Hepatocyte (in vitro differentiated cells): ENCODE data around the gene SPECC1L. TPM values are rescaled to one million over a fixed set of nuclear protein-coding genes. Genes with fewer than 3 reads are reported as not detected.

Source experiments
- DNase-seq: peaks from one replicate; pipeline ENCODE4 v3.0.0-alpha.2; 2016; ENCODE audit warnings: low spot score
- H2AFZ ChIP-seq: fragments of 200-600 bp; sonication (generic); 2 replicates; pipeline ENCODE4 v1.6.0; 2016; ENCODE audit warnings: antibody characterized with exemption, mild to moderate bottlenecking
- H3K27ac ChIP-seq: fragments of 200-600 bp; sonication (generic); 2 replicates; pipeline ENCODE4 v1.5.1; 2016; ENCODE audit warnings: mild to moderate bottlenecking
- H3K27me3 ChIP-seq: fragments of 200-600 bp; sonication (generic); 2 replicates; pipeline ENCODE4 v1.6.1; 2016
- H3K36me3 ChIP-seq: fragments of 200-600 bp; sonication (generic); replicated peaks from 2 replicates; pipeline ENCODE4 v1.5.1; 2016; ENCODE audit warnings: low read depth; ENCODE audit not compliant: insufficient read depth
- H3K4me1 ChIP-seq: fragments of 200-600 bp; sonication (generic); 2 replicates; pipeline ENCODE4 v1.5.1; 2016; ENCODE audit warnings: mild to moderate bottlenecking, moderate library complexity; ENCODE audit not compliant: insufficient read depth
- H3K4me2 ChIP-seq: fragments of 200-600 bp; sonication (generic); 2 replicates; pipeline ENCODE4 v1.6.0; 2016
- H3K4me3 ChIP-seq: fragments of 200-600 bp; sonication (generic); 2 replicates; pipeline ENCODE4 v1.5.1; 2016; ENCODE audit warnings: mild to moderate bottlenecking
- H3K79me2 ChIP-seq: fragments of 200-600 bp; sonication (generic); 2 replicates; pipeline ENCODE4 v1.6.0; 2017; ENCODE audit warnings: mild to moderate bottlenecking
- H3K9me2 ChIP-seq: fragments of 200-600 bp; sonication (generic); replicated peaks from 2 replicates; pipeline ENCODE4 v1.6.0; 2017; ENCODE audit warnings: mild to moderate bottlenecking; ENCODE audit not compliant: insufficient read depth
- H3K9me3 ChIP-seq: fragments of 200-600 bp; sonication (generic); 2 replicates; pipeline ENCODE4 v1.5.1; 2016; ENCODE audit warnings: low read depth, mild to moderate bottlenecking
- H4K20me1 ChIP-seq: fragments of 200-600 bp; sonication (generic); 2 replicates; pipeline ENCODE4 v1.6.0; 2016; ENCODE audit warnings: mild to moderate bottlenecking; ENCODE audit not compliant: insufficient read depth, poor library complexity, severe bottlenecking
- CTCF ChIP-seq: fragments of 200-600 bp; sonication (generic); IDR thresholded peaks from 2 replicates; pipeline ENCODE4 v1.5.1; 2016; ENCODE audit warnings: antibody characterized with exemption, mild to moderate bottlenecking; ENCODE audit not compliant: poor library complexity
- EZH2 ChIP-seq: fragments of 200-600 bp; sonication (generic); IDR thresholded peaks from 2 replicates; pipeline ENCODE4 v1.6.1; 2016; ENCODE audit warnings: antibody characterized with exemption, mild to moderate bottlenecking, borderline replicate concordance
- EZH2phosphoT487 ChIP-seq: fragments of 200-600 bp; sonication (generic); IDR thresholded peaks from one replicate; pipeline ENCODE4 v1.6.1; 2018; ENCODE audit warnings: antibody characterized with exemption, mild to moderate bottlenecking, low read depth, moderate library complexity; ENCODE audit not compliant: unreplicated experiment, severe bottlenecking
- WGBS: methylation state at CpG from one replicate; pipeline ENCODE4 v1.1.6; 2016; ENCODE audit warnings: low lambda C conversion rate; ENCODE audit errors: missing lambda C conversion rate; 5-methylcytosine and 5-hydroxymethylcytosine counted together
- polyA plus RNA-seq: library from polyadenylated mRNA; unstranded; fragments of >200 nt; fragmentation: Nextera tagmentation; extraction: Ambion mirVana; gene quantifications from 2 replicates; pipeline ENCODE4 v1.2.1, GENCODE V29; 2016
- total RNA-seq: library from RNA; depleted of rRNA; stranded (reverse); fragments of >200 nt; gene quantifications from 2 replicates; pipeline ENCODE4 v1.2.3, GENCODE V29; 2014

The SPECC1L gene
- total and polyA plus RNA-seq, 2 experiments from 2014 or later, result 13.0 to 28.3 TPM

DNA sequence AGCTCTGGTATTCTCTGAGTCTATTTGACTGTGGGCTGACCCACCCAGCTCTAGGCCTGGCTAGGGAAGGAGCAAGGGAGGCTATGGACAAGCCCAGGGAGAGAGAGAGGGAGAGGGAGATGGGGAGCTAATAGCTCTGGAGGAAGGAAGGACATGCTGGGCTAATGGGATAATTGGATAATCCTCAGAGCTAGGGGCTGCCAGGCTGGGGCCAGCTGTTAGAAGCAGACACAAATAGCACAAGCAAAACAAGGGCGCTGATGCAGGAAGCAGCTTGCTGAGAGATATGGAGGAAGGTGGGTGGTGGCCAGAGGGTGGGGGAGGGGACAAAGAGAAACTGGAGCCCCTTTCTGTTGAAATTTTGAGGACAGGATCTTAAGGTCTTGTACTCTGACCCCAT, 180.0 kb downstream of the SPECC1L start:
- H3K4me2 ChIP-seq, result no peak overlapping the region
- H3K4me1 ChIP-seq, result no peaks in the 10 kb centered on the region
- no peak overlapping the region for H3K4me3 ChIP-seq
- WGBS, result 56% methylated on average over 1 of the region's 1 CpG
- no peaks in the 10 kb centered on the region for H3K9me2 ChIP-seq
- no peak overlapping the region for H2AFZ ChIP-seq
- no peak for TF ChIP-seq CTCF
- no peak for TF ChIP-seq EZH2
- no peak for TF ChIP-seq EZH2phosphoT487
- no peaks in the 10 kb centered on the region for H4K20me1 ChIP-seq
- no peaks in the 10 kb centered on the region for H3K9me3 ChIP-seq
- no peak overlapping the region for H3K27ac ChIP-seq
- H3K27me3 ChIP-seq, result no peaks in the 10 kb centered on the region
- DNase-seq, result no peak
- H3K79me2 ChIP-seq, result no peaks in the 10 kb centered on the region
- H3K36me3 ChIP-seq, result no peaks in the 10 kb centered on the region

DNA sequence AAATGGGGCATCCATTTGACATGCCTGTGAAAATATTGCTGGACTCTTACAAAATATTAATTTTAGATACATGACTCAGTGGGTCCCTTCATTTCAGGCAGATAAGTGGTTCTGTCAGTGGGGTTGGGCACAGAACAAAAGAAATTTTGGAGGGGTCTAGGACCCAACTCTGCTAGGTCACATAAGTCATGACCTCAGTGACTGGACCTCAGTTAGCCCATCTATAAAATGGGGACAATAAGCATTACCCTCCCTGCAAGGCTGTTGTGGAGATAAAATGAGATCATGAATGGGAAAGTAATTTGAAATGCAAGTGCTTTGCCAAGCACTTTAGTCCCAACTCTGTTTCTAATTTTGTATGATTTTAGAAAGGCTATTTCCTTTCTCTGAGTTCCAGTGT, 180.5 kb downstream of the SPECC1L start:
- Histone ChIP-seq H3K27ac (no peak overlapping the region), H3K27me3 (no peaks in the 10 kb centered on the region), H3K4me1 (no peaks in the 10 kb centered on the region), H4K20me1 (no peaks in the 10 kb centered on the region), H3K4me2 (no peak overlapping the region), H3K9me2 (no peaks in the 10 kb centered on the region), H3K4me3 (no peak overlapping the region), H3K36me3 (no peaks in the 10 kb centered on the region), H3K9me3 (no peaks in the 10 kb centered on the region), H3K79me2 (no peaks in the 10 kb centered on the region), H2AFZ (no peak overlapping the region)
- no peak for DNase-seq
- TF ChIP-seq EZH2 (no peak), CTCF (no peak), EZH2phosphoT487 (no peak)

DNA sequence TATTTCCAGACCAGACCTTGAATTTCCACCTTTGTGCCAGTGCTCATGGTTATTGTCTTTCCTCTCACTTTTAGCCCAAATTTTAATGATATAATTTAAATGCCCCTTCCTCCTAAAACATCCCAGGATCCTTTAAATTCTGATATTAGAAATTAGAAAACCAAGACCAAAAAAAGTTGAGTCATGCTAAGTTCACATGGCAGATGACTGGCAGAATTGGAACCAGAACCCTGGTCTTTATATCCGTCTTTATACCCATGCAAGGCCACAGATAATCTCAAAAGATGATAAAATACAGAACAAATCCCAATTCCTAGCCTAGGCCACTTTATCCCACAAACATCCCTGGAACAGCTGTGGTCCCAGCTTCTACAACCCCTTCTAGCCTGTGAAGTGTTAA, 183.2 kb downstream of the SPECC1L start:
- H4K20me1 ChIP-seq, result no peaks in the 10 kb centered on the region
- TF ChIP-seq EZH2phosphoT487 (no peak), CTCF (no peak), EZH2 (no peak)
- no peaks in the 10 kb centered on the region for H3K9me2 ChIP-seq
- no peak overlapping the region for H3K27ac ChIP-seq
- H3K36me3 ChIP-seq, result no peaks in the 10 kb centered on the region
- H3K4me2 ChIP-seq, result no peak overlapping the region
- H3K79me2 ChIP-seq, result no peaks in the 10 kb centered on the region
- H3K4me1 ChIP-seq, result no peaks in the 10 kb centered on the region
- WGBS, result 92% methylated on average over 1 of the region's 1 CpG
- H3K27me3 ChIP-seq, result no peaks in the 10 kb centered on the region
- no peaks in the 10 kb centered on the region for H3K9me3 ChIP-seq
- H2AFZ ChIP-seq, result no peak overlapping the region
- no peak overlapping the region for H3K4me3 ChIP-seq
- no peak for DNase-seq

DNA sequence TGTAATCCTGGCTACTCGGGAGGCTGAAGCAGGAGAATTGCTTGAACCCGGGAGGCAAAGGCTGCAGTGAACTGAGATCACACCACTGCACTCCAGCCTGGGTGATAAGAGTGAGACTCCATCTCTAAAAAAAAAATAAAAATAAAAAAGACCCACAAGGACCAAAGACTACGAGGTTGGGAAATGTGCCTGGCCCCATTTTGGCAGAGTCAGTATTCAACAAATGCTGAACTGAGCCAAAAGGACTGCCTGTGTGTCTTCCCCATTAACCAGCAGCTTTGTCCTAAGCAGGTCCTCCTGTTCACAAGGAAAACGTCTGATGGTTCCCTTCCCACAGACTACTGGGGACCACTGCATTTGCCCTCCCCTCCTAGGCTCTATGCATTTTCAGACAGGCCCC, 184.4 kb downstream of the SPECC1L start:
- H3K4me3 ChIP-seq, result no peak overlapping the region
- TF ChIP-seq EZH2 (no peak), EZH2phosphoT487 (no peak), CTCF (no peak)
- H3K79me2 ChIP-seq, result no peaks in the 10 kb centered on the region
- H3K36me3 ChIP-seq, result no peaks in the 10 kb centered on the region
- DNase-seq, result no peak
- WGBS, result 90% methylated on average over 4 of the region's 4 CpGs
- peaks cover 6% of the 10 kb centered on the region for H3K4me1 ChIP-seq
- no peak overlapping the region for H2AFZ ChIP-seq
- no peaks in the 10 kb centered on the region for H4K20me1 ChIP-seq
- H3K27me3 ChIP-seq, result no peaks in the 10 kb centered on the region
- H3K9me2 ChIP-seq, result no peaks in the 10 kb centered on the region
- no peak overlapping the region for H3K4me2 ChIP-seq
- no peaks in the 10 kb centered on the region for H3K9me3 ChIP-seq
- no peak overlapping the region for H3K27ac ChIP-seq
